Bladder microvascular endothelial cell (primary cell): ENCODE data around the gene ATP2B1. TPM values are rescaled to one million over a fixed set of nuclear protein-coding genes. Genes with fewer than 3 reads are reported as not detected.

Experiments used
- total RNA-seq: library from RNA; depleted of rRNA; stranded (reverse); fragments of >200 nt; gene quantifications from 2 replicates; pipeline ENCODE4 v1.2.3, GENCODE V29; 2014

Gene ATP2B1
- total RNA-seq = 12.8 and 32.9 TPM in 2 replicates

DNA sequence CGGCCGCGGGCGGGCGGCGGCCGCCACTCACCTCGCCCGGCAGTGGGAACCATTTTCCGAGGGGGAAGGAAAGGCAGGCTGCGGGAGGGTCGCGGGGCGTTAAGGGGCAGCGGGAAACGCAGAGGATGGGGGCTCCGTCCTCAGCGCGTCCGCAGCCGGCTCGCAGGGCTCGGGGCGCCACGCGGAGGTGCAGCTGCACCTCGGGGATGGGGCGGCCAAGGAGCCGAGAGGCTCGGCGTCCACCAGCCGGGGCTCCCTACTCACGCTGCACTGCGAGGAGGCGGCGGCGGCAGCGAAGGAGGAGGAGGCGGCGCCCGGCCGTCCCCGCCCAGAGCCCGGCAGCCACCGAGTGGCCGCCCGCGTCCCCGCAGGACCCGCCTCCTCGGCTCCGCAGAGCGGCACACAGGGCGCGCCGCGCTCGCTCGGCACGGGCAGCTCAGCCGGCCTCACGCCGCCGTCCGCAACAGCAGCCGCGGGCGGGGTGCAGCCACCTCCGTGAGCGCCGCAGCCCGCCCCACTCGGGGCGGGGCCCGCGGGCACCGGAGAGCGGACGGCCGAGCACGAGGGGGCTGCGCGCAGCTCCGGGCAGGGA lies at the start of gene ATP2B1:
ATP2B1 (minus strand) TSS at position 274 of the 592 bp plus-strand sequence. CDS start 52,952 bp downstream, outside the sequence.

Other genes starting within 250 kb of the ATP2B1 start
- 14.0 and 14.2 TPM in 2 replicates for gene GALNT4, start 184.0 kb downstream of the ATP2B1 start, total RNA-seq
- 18.1 and 20.1 TPM in 2 replicates for gene POC1B, start 182.8 kb downstream of the ATP2B1 start, total RNA-seq